GM18907 (cell line): Measurements from ENCODE around the gene HIVEP2.

Source experiments
- ATAC-seq: cut with Tn5 transposase; IDR thresholded peaks from one replicate; pipeline ENCODE4 v1.9.1; 2021; ENCODE audit warnings: mild to moderate bottlenecking, moderate library complexity; ENCODE audit not compliant: unreplicated experiment

The HIVEP2 gene

DNA sequence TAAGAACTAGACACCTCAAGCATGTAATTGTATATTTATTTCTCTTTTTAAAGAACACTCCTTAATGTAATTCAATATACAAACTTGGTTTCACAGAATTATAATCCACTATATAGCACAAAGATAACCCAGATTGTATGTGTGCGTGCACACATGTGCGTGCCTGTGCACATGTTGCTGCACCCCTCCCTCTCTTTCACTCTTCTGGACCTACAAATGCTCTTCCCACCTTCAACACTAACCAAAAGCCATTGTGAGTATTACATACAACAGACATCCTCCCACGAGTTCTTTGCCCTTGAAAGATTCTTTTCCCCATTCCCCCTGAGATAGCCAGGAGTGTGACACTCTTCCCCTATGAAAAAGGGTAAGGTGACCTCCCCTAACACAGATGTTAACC is 193.5 kb downstream of the HIVEP2 start:
- ATAC-seq = no peak

DNA sequence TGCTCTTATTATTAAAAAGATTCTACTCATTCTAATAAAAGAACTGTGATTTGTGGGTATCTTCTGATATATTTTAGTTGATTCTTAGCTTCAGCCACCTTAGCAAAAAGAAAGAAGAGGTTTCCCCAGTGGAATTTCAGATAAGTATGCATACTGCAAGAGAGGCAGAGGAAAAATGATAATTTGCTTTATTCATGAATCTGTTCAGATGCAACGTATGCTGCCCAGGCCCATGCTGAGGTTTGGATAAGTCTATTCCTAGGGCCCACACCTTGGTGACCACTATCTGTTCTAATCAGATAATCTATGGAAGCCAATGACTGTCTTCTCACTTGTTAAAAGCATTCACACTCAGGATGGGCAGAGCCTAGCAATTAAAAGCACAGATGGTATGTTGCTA is 194.0 kb downstream of the HIVEP2 start:
- no peak for ATAC-seq

DNA sequence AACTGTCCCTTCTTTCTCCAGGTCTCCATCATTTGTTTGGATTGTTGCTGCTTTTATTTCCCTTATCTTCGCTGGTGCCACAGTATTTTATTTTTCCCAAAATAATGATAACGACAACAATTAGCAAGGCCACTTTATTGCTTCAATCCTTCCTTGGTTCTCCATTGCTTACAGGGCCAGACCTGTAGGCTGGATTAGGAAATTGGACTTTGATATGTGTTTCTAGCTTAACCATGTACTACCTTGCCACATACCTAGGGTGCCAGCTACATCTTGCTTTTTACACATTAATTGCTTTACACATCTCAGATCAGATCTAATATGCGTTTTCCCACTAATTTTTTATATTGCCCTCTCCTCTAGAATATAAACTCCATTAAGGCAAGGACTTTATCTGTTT is 195.4 kb downstream of the HIVEP2 start:
- ATAC-seq = no peak

DNA sequence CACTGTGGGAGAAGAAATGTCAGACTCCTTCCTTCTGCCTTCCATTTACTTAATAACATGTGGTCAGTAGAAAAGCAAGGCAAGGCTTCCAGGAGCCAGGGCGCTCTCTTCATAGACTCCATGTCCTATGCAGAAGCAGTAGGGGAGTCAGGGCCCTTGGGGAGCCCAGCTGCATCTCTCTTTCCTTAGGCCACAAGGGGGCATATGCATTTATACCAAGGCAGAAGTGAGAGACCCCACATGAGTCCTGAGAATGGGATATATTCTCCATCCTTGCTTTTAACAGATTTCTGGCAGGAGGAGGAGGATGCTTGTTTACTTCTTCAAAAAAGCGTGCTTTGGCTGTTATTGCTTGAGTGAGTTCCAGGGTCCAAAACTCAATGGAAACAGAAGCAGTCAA is 198.5 kb downstream of the HIVEP2 start:
- ATAC-seq = peak; percentile 73

DNA sequence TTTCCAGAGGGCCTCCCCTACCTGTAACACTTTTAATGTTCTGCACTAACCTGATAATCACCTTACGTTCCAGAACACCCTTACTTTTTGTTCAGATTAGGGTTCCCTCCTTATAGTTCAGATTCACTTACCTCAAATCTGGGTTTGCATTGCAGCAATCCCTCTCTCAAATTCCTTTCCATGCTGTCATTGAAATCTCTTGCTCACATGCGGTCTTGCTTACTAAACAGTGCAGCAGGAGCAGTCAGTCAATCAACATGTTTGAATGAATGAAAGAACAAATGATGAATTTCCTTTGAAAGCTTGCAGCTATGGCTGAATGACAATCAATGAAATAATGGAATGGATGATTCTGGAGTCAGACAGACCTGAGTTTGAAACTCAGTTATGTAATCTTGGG is 200.1 kb downstream of the HIVEP2 start:
- no peak for ATAC-seq

DNA sequence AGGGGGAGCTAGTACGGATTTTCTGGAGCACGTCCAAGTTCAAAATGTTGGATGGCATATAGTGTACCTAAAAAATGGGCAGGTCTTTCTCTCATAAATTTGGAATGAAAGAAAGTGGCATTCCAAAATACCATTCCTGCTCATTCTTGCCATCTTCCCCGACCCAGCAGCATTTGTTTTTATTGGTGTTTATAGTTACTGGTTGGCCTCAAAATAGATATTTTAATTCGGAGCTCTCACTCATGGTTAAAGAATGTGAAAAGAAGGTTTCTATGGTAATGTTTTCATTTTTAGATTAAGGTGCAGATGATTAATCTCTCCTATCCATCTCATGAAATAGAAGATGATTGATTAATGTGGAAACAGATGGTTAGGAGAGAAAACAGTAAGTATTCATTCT is 204.5 kb downstream of the HIVEP2 start:
- ATAC-seq = no peak

DNA sequence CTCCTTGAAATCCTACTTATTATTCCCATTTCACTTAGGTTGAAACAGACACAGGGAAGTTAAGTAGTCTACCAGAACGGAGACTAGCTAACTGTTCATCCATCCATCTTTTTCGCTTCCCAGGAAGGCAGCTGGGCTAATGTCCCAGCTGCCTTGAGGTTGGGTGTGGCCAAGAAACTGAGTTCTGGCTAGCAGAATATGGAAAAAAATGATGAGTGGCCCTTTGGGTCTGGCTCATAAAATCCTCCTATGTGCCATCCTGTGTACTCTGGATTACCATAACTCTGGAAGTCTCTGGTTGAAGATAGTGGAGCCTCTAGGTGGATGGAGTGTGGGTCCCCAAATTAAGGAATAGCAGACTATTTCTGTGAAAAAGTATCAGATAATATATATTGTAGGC is 206.2 kb downstream of the HIVEP2 start:
- no peak for ATAC-seq

DNA sequence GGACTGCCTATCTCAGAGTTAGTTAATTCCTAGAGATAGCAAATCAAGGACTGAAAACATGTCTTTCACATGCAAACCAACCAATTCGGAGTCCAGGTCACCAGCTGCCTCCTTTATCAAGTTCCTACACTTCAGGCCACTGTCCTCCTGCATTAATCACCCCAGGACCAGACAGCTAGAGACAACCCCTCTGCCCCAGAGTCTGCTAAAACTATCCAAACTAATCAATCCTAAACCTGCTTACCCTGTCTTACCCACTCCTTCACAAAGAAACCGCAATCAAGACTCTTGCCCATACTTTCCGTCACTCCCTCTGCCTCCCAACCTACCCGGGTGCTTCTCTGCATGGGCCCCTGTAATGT is 207.0 kb downstream of the HIVEP2 start:
- no peak for ATAC-seq

DNA sequence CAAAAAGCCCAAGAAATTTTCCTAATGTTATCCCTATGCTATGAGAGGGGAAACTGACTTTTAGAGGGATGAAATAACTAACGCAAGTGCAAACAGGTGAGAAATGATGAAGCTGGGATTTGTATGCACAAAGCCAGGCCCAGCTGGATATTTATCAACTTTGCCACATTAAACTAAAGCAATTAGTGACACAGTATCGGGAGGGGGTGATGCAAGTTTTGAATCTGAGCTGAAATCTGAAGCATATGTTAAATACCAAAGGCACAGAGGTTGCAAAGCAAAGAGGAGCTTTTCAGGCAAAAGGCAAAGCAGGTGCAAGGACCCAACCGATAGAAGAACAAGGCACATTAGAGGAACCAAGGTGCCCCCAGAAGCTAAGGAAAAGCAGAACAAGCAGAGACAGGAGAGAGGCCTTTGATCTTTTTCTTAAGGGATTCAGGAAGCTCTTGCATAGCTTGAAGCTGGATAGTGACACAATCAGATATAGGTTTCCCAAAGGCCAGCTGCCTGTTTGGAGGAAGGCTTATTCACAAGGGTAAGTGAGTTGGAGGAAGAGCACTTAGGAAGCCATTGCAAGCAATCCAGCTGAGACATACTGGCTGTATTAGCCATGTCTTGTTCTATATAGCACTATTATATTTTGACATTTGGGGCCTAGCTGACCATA is 207.5 kb downstream of the HIVEP2 start:
- no peak for ATAC-seq

DNA sequence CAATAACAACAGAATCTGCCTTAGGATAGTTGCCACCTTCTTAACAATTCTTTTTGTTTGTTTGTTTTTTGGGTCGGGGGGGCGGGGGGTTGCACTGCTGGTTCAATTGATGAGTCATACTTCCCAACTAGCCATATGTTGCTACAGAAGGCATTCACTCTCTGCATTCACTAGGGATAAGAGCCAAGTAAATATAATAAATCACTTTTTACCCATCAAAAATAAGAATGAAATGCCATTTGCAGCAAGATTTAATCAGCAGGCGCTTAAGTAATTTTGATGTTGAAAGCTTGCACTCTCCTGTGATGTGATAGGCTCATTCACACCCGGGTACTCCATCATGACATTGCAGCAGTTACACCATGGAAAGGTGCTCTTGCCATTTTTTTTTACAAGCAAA is 209.8 kb downstream of the HIVEP2 start:
- ATAC-seq = no peak

DNA sequence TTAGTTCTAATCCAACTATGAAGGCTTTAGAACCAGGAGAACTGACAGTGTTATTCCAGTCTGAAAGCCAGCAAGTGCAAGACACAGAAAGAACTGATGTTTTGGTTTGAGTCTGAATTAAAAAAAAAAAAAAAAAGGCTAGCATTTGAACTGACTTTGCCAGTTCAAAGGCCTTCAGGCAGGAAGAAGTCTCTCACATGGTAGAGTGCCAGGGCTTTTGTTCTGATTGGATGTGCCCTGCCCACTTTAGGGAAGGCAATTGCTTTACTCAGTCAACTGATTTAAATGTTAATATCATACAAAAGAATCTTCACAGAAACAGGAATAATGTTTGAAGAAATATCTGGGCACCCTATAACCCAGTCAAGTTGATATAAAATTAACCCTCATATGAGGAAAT is 212.2 kb downstream of the HIVEP2 start:
- ATAC-seq = no peak

DNA sequence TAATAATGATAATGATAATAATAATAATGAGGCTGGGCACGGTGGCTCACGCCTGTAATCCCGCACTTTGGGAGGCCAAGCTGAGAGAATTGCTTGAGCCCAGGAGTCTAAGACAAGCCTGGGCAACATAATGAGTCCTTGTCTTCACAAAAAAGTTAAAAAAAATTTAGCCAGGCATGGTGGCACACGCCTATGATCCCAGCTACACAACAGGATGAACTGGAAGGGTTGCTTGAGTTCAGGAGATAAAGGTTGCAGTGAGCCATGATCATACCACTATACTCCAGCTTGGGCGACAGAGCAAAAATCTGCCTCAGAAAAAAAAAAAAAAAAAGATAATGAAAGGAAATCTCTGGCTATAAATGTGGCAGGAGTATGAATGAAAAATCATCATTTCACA is 213.4 kb downstream of the HIVEP2 start:
- no peak for ATAC-seq

DNA sequence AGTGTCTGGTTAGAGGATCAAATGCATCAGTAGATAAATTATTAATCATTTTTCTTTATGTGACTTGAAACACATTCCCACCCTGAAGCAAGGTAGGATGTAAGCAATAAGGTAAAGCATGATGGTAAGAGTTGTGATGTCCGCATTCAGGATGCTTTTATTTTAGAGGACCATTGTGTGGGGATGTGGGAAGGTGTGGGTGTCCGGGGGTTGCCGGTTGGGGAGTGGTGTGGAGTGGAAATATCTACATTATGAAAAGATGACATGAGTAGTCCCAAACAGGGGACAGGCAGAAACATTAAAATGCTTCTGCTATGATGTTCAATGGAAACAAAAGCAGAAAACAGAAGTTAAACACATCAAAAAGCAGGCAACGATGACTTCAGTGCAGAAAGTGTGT is 215.4 kb downstream of the HIVEP2 start:
- ATAC-seq = no peak

DNA sequence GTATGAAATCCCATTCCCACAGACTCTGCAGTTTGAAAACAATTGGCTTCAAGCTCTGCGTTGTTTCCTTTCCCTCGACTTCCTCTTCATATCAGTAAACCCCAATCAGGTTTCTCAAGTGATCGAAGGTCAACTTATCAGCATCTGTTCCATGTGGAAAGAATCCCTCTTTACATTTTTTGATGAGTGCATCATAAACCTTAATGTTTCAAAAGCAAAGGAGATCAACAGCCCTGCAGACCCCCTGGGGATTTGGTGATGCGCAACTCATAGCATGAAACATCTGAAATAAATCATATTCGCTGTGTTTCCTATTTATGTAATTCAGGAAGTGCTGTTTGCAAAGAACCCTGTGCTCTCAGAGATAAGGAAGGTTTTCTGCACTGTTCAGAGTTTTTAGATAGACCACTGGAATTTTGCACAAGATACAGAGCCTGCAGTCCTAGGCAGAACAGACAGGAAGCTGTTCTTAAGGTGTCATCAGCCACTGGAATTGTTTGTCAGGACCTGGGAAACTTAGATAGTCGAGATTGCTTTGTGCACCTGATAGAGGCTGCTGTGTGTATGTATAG is 216.0 kb downstream of the HIVEP2 start:
- ATAC-seq = no peak

DNA sequence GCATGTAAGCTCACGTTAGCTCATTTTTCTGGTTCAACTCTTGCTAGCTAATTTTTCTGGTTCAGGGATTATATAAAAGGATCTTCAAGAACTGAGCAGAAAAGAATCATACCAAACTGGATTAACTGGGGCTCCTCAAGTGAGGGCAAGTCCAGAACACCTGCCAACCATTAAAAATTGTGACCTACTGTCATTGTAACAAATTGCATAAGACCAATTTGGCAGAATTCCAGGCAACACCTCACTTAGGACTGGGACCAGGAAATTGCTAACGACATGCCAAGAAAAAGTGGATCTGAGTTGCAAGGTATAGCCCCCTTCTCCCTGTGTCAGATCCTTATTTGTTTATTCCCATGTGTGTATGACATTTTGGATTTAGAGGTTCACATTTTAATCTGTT is 216.6 kb downstream of the HIVEP2 start:
- ATAC-seq = no peak

DNA sequence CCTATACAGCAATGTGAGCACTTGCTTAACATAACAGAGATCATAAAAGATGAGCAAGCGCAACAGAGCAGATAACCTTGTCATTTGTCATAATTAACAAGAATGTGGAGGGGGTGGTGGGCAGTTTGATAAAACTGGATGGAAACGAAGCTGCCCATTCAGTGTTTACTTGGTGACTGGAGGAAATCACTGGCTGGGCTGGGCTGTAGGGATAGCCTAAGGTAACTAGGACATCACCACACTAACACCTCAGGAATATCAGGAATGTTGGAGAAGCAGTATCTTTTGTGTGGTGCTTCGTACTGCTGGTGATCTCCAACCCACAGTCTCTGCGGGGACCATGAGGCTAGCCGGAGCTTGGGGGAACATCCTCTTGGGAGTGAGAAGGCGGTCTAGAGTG is 218.4 kb downstream of the HIVEP2 start:
- ATAC-seq = no peak

DNA sequence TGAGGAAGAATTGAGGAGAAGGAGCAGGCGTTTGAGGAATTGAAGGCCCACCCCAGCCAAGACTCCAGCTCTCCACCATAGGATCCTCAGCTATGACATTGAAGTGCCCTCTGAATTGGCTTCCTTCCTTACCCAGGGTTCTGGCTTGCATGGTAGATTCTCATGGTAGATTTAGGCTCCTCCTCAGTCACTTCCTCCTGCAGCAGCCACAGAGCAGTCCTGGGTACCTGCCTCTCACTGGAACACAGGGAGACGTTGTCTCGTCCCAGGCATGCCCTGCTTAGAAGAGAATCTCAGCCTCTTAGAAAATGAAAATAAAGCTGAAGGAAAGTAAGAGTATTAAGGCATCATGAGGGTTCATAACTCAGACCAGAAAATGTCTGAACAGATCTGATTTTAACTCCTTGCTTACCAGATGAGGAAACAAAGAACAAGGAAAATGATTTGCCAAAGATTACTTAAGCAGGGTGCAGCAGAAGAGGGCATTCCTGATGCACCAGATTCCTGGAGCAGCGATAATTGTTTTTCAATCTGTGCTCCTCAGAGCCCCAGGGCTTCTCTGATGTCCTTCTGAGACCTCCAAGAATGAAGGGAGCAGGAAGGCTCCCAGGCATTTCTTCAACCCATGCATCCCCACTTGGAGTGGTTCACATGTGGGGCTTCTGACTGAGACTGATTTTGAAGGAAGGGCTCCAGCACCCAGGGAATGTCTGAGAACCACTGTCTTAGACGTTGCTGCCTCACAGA is 219.8 kb downstream of the HIVEP2 start:
- ATAC-seq = no peak

DNA sequence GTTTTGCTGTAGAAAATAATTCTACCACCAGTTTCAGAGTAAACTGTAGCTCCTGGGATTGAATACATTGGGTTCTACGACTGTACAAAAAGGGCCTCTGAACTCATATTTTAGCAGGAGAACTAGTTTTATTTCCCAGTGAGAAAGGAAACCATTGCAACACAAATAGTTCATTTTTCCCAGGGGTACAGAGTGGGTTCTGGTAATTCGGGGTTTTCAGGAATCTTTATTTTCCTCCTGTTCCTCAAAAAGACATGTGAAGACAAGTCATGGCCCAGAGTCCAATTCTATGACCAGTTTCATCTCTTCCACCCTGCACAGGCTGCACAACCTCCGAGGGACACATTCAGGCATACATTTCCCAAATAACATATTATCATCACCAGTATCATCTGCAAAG is 222.1 kb downstream of the HIVEP2 start:
- ATAC-seq = no peak

DNA sequence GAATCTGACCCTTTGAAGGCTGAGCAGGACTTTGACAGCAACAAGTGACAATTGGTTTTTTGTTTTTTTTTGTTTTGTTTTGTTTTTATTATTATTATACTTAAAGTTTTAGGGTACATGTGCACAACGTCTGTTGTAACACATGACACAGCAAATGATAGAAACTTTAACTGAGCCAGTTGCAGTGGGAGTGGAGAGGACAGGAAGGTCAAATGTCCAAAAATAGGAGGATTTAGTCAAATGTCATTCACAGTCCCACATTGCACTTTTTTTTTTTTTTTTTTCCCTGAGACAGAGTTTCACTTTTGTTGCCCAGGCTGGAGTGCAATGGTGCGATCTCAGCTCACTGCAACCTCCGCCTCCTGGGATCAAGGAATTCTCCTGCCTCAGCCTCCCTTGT is 223.0 kb downstream of the HIVEP2 start:
- ATAC-seq = no peak

DNA sequence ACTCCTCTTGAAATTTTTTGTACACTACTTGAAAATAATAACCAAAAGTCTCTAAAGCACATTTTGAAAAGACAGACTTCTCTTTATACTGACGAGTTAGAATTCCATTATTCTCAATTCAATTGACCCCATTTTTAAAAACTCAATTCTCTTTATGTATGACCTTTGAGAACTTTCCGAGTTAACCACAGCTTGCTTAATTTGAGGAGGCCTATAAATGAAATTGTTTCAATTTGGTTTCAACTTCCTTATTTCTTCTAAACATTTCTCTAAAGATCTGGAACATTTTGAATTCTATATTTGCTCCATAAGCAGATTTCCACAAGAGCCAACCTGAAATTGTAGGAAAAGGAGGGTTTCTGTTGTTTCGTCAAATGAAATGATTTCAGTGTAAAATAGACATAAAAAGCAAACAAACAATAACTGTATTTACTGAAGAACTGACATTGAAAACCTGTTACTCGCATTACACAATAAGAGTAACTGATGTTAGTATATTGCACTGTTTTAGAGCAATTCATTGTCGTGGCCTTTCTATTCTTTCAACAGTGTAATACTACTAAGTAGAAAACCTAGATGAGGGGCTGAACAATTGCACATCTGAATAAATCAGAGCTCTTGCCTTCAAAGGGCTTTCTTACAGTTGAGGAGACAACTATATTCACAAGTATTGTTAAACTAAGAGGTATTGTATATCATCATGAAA is 223.6 kb downstream of the HIVEP2 start:
- no peak for ATAC-seq

DNA sequence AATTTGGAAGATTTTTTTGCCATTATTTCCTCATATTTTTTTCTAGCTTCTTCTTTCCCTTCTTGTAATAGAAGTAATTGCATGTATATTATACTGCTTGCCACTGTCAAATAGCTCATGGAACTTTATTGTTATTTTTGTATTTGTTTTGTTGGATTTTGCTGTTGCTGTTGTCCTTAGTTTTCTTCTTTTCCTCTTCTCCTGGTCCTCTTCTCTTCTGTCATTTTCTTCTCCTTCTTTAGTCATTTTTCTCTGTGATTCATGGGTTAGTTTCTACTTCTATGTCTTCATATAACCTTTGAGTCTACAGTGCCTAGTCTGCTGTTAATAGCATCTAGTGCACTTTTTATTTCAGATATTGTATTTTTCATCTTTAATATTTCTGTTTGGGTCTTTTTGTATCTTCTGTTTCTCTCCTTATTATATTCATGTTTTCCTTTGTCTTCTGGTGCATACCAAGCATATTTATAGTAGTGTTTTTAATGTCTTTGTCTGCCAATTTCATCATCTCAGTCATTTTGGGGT is 226.2 kb downstream of the HIVEP2 start:
- no peak for ATAC-seq

DNA sequence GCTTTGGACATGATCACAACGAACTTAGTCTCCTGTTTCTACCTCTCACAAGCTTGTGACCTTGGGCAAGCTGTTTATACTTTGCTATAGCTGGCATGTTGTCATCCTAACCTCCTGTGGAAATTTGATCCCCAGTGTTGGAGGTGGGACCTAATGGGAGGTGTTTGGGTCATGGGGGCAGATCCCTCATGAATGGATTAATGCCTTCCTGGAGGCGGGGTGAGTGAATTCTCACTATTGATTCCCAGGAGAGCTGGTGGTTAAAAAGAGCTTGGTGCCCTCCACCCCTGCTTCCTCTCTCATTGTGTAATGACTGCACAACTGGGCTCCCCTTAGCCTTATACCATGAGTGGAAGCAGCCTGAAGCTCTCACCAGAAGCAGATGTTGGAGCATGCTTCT is 228.9 kb downstream of the HIVEP2 start:
- no peak for ATAC-seq
